NCI-H1048 (cell line): ENCODE data around the gene NAV2.

Experiments
- DNase-seq: peaks from one replicate; lab custom pipeline; 2025; lab: John Stamatoyannopoulos, UW

NAV2 gene

DNA sequence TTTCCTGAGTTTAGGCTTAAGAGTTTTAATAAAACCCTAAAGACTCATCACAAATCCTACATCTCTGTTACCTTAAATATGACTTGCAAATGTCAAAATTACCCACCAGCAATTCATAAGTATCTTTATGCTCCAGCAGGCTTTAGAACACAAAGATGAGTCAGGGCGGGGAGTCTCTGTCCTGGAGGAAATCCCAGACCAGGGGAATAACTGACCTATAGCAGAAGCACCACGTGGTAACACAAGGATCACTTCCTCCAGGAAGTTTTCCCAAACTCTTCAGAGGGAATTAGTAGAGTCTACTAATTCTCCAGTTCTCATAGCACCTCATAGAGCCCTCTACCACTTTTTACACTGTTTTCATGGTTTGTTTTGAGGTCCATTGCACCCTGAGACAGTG is 217.0 kb downstream of the NAV2 start:
- no peak for DNase-seq

DNA sequence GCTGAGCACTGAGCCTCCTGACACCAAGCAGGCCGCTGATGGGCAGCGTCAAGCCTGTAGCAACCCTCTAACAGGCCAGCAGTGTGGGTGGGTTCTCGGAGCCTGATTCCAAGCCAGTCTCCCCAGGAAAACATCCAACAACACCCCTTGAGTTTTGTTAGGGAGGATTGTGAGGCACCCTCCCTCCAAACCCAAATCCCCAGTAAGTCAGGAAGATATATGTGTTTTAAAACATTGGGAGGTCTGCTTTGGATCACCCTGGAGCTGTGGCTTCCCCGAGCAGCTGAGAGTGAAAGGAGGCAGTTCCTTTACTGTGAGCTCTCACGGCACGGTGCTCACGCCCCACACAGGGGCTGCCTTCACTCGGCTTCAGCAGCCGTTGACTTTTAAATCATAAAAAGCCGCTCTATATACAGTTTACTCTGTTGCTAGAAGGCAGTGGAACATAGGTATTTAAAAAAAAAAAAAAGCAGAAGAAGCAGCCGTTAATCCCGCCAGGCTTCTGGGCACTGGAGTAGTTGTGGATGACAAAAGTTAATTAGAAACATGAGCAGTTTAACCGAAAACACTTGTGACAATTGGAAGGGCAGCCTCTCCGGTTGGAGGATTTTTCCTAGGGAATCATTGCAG is 218.6 kb downstream of the NAV2 start:
- no peak for DNase-seq

DNA sequence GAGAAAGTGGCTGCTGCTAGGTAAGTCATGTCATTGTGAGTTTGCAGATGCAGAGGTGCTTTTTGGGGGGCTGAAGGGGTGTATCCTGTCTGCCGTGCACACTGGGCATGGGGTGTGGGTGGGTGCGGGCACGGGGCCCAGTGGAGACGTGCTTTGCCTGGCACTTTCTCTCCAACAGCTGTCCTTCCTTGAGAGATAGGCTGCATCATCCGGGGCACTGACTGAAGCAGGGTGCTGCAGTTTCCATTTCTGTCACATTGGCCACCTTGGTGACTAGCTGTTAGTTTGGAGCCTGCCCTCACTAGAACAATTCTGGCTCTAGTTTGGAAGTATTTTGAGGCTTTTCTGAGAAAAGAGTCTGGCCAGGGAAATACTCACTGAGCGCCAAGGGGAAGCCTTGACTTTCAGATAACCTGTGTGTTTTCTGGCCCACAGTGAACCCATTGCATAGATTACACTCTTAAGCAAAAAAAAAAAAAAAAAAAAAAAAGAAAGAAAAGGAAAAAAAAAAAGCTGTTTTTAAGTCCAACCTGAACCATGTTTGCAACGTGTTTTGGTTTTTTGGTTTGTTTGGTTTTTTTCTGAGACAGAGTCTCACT is 219.2 kb downstream of the NAV2 start:
- DNase-seq = no peak

DNA sequence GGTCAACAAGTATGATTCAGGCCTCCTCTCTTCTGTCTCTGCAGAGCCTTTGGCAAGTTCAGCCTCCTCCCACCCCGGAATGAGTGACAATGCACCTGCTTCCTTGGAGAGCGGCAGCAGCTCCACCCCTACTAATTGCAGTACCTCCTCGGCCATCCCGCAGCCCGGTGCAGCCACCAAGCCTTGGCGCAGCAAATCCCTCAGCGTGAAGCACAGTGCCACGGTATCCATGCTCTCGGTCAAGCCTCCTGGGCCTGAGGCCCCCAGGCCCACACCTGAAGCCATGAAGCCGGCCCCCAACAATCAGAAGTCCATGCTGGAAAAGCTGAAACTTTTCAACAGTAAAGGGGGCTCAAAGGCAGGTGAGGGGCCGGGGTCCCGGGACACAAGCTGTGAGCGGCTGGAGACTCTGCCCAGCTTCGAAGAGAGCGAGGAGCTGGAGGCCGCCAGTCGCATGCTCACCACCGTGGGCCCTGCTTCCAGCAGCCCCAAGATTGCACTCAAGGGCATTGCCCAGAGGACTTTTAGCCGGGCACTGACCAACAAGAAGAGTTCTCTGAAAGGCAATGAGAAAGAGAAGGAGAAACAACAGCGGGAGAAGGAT is 220.6 kb downstream of the NAV2 start:
- DNase-seq = no peak

DNA sequence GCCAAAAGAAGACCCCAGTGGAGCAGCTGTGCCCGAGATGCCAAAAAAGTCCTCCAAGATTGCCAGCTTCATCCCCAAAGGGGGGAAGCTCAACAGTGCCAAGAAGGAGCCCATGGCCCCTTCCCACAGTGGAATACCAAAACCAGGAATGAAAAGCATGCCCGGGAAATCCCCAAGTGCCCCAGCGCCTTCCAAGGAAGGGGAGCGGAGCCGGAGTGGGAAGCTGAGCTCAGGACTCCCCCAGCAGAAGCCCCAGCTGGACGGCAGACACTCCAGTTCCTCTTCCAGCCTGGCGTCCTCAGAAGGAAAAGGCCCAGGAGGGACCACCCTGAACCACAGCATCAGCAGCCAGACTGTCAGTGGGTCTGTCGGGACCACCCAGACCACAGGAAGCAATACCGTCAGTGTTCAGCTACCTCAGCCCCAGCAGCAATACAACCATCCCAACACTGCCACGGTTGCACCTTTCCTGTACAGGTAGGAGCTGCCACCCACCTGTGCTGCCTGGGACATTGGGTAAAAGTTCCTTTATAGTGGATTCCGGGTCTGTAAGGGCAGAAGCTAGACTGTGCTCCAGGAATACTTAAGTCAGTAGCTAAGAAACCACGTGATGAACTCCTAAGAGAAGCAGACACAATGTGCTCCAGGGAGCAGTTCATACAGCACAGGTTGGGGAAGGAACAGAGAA is 221.3 kb downstream of the NAV2 start:
- DNase-seq = no peak

DNA sequence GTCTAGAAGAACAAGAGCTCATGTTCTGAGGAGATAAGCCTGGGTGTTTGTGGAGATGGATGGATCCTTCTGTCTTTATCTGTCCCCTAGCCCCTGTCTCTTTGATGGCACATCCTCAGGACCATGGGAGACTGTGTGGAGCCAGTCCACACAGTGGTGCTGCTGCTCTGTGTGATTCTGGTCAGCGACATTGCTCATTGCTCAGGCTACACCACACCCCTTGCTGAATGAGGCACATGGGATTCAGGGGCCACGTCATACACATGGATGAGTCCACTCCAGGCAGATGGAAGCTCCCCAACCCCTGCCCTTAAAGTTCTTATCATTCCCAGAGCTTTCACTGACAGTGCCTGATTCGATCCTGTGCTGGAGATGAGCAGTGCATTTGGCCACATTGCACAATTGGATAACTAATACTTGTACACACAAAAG is 222.2 kb downstream of the NAV2 start:
- no peak for DNase-seq

DNA sequence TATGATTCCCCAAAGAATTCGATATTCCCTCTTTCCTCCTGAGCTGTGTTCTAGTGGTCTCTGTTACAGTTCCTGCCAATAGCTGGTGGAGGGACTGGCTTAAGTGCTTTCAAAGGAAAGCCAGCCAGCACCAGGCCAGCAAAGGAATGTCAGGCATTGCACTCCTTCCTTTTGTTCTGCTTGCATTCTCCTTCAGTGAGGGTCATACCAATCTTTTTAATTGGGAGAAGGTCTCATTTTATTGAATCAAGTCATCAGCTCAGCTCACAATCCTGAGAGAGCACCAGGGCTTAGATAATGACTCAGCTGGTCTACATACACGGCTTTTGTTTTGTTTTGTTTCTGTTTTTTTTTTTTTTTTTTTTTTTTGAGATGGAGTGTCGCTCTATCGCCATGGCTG is 222.9 kb downstream of the NAV2 start:
- no peak for DNase-seq

DNA sequence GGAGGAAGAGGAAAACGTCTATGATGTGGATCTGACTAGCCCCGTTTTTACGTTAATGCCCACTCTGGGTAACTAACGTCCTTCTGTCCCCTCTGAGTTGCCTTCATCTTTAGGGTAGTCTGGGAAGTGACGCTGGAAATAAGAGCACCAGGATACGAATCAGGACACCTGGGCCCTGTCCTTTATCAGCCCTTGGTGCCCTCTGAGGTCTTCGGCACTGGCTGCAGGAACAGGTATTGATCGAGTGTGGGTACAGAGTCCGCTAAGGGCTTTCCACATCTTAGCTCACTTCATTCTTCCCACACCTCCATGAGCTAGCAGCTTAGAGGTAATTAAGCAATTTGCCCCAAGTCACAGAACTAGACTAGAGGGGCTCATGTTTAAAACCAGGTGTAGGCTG is 223.8 kb downstream of the NAV2 start:
- DNase-seq = no peak

DNA sequence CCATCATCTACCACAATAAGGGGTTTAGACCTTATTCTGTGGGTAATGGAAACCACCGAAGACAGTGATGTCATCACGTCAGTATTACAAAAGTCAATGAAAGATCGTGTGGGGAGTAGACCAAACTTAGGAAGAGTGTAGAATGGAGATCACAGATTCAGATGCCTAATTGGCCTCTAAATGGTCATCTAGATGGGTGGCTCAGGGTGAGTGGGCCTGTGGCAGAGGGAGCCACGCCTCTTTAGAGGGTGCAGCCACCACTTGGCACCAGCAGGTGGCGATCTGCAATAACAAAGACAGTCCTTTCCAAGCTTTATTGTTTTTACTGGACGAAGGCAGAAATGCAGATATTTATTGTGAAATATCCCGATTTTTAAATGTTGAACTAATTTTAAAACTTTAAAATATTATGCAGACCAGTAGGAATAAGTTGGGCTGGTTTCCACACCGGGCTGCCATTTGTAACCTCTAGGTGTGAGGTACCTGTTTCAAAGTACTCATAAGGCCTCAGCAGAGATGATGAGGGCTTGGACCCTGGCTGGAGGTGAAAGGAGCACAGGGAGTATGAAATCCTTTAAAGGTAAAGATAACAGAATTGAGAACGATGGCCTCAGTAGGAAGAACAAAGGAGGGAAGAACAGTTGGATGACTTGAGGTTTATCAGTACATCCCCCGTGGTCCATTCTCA is 225.7 kb downstream of the NAV2 start:
- DNase-seq = no peak

DNA sequence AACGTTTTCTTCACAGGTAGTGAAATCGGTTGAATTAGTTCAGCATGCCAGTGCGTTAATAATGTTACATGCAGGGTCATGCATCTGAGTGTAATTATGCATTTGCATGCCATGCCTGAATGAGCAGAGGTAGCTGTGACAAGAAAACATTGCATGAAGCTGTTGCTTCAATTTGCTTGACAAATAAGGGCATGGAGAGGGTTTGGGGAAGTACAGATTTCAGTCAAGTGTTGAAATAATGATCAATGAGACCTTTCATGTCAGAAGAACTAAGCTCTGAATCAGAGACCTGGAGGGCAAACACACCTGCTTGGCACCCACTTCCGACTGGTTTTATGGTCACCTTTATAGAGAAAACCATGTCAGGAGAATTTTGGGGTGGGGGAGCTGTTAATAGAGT is 226.2 kb downstream of the NAV2 start:
- DNase-seq = peak; percentile 61

DNA sequence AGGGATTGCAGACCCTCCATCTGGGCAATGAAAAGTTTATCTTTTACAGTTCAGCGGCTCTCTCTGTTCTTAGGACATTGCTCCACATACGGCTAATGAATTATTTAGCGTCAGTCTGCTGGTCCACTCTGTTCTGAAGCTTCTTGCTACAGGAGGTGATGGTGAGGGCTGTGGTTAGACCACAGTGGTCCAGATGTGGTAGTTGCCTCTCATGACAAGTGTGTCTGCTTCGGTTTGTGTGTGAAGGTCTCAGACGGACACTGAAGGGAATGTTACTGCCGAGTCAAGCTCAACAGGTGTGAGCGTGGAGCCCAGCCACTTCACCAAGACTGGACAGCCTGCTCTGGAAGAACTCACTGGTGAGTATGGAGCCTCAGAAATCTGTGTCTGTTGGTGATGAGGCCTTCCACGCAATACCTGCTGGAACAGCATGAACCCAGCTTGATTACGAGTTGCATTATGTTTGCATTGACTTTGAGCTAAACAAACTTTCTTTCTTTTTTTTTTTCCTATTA is 226.8 kb downstream of the NAV2 start:
- no peak for DNase-seq

DNA sequence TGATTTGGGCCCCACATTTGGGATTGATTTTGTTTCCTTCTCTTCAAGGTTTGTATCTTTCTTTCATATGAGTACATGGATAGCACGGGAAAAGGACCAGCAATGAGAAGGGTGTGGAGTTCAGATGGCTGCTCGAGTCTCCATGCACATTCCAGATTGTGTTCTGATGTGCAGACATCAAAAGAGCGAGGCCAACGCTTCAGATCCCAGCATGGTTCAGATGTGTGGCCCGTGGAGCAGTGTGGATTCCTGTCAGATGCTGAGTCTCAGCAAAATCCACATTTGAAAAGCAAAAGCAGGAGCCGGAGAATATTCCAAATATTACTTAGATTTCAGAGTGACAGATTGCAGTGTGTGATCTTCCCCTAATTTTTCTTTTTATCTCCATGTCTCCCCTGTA is 228.2 kb downstream of the NAV2 start:
- no peak for DNase-seq

DNA sequence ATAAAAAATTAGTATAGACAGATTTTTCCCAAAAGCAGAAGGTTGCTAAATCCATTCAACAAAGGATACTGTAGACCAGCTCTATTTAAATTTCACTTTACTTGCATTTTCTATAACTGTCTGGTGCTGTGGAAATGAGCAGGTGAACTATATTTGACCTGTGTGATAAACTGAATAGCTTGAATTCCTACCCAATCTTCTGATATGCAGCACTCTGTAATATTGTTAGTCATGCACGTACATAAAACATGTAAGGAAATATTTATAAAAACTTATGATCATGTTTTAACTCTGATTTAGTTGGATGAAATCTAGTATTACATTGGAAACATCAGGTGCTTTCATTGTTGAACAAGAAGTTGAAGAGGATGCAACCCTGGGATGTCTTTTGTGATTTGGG is 234.0 kb downstream of the NAV2 start:
- DNase-seq = no peak

DNA sequence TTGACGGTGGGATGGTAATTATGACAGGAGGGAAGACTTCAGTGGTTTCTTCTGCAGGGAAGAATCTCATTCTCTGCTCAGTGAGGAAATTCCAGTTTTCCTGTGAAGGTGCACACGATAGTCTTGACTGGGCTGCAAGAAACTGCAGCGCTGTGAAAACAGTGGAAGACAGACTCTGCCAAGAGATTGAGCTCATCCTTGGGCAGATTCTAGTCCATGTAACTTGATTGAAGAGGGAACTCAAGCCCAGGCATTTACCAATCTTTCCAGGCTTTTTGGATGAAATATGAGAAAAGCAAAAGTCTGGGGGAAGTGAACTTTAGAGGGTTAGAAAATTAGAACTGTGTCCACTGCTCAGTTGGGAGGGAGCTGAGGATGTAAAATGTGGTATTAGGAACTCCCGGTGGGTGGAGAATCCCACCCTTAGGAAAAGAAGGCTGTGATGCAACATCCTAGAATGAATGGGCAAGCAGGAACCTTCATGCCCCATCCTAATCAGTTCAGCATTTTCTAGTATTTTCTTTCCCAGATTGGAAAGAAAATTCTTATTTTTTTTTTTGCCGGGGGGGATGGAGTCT is 235.0 kb downstream of the NAV2 start:
- no peak for DNase-seq

DNA sequence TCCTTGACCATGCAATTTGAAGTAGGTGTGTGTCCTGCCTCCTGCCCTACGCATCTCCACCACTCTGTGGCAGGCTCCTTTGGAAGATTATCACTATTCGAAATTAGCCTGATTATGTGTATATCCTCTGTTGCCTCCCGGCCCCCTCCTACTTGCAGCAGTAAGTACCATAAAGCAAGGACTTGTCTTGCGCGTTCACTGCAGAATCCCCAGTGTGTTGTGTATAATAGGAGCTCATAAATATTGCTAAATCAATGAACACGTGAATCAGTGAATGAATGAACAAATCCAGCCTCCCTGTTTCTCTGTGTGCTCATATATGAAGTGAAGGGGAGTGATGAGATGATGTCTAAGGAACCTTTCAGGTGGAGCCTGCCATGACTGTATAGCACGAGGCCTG is 237.0 kb downstream of the NAV2 start:
- DNase-seq = no peak

DNA sequence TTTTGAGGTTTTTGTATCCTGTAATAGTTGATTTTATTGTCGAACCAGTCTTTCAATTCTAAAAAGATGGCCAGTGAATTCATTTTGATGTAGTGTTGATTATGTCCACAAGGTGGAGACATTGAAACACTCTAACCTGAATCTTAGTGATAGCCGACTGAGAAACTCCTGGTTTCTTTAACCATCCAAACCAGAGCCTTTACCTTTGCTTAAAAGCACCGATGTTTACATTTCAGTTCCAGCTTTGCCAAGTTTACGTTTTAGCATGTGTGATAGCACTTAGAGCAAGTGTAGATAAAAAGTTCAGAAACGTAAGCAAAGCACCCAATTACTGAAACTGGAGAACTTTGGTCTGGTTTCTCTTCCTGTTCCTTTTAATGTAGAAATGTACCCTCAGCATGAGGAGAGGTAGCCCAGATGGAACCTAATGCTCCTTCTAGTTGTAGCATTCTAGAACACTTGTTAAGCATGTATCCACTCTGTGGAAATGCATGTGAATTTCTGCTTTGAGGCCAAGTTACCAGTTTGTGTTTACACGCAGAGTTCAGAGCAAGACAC is 239.0 kb downstream of the NAV2 start:
- peak; percentile 26 for DNase-seq

DNA sequence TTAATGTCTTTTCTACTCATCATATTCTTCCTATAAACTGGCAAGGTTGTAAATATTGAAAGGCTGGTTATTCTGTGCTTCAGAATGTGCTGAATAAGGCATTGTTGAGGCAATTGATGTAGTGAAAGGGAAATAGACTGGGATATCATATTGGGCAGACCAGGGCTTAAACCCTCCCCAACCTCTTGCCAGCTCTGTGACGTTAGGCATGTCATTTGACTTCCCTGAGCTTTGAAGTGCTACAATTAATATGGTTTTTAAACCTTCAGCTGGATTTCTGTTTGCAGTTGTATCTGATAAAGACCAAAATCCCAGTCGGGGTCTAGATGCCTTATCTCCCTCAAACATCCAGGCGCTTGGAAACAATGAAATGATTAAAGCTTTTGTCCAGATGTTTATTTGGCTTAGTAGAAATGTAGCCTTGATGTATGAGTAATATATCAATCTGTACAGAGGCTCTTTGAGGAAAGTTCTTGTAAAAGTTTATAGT is 239.5 kb downstream of the NAV2 start:
- DNase-seq = no peak

DNA sequence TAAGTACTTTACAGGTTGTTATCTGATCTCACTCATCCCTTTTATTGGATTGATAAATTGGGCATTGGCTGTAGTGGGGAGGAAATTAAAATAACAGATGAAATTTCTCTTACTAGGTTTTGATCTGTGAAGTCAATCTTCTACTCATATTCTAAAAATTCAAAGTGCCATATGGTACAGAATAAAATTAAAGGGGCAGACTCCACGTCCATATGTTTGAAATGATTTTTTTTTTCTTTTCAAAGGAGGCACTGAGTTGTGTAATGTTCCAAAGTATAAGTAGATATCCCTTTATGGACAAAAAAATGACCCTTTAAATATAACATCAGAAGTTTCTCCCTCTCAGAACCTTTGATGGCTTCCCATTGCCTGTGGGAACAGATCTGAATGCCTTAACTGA is 240.3 kb downstream of the NAV2 start:
- no peak for DNase-seq

DNA sequence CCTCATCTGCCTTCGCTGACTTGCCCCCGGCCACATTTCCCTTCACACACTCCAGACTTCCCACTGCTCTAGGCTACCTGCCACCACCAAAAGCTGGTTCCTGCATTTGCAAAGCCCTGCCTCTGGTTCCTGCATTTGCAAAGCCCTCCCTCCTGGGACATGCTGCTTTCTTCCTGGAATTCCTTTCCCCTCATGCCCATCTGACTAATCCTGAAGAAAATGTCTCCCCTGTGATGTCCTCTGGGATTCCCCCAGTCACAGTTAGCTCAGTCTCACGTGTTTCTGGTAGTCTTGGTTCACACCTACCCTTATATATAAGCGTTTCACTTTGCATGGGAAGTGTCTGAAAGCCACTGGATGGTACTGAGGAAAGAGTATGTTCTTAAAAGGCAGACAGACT is 240.7 kb downstream of the NAV2 start:
- no peak for DNase-seq

DNA sequence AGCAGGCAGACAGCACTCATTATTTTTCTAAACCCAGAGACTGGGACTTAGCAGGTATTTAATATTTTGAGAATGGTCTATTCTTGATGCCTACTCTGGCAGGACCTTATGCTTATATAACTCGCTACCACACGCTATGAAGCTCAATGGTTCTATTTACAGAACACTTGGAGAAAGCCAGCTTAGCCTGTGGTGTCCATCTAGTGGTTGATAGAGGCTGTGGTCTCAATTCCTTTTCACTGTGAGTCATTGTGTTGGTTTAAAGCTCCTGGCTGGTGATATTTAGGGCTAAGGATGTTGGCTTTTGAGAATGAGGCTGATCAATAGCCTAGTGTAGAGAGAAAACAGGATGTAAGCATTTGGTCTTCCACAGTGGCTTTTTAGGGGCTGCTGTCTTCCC is 241.3 kb downstream of the NAV2 start:
- no peak for DNase-seq

DNA sequence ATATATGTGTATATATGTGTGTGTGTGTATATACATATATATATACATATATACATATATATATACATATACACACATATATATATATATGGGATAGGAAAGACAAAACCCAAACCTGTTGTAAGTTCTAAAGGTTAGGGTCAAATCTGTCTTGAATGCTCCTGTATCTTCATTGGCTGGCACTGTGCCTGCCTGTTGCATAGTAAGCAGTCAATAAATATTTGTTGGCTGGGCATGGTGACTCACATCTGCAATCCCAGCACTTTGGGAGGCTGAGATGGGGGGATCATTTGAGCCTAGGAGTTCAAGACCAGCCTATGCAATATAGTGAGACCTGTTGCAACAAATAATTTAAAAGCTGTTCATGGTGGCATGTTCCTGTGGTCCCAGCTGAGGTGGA is 242.3 kb downstream of the NAV2 start:
- no peak for DNase-seq

DNA sequence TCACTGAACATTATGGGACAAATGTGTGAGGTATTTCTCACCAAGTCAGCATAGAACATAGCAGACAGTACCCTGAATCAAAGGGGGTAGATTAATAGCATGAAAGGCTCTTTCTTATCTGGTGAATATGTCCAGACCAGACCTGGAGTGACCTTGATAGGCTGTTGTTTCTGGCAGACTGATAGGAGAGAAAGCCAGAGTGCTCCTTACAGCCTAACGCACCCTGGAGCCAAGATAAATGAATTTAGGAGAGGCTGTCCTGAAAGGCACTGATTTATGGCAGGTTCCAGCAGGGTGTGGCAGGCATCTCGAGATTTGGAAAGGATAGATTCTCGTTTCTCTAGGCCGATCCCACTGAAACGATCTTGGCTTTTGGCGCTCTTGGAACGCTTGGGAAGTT is 243.0 kb downstream of the NAV2 start:
- no peak for DNase-seq
